CD4-positive, alpha-beta T cell (primary cell): Measurements from ENCODE around the gene TOMM5. TPM values are rescaled to one million over a fixed set of nuclear protein-coding genes. Genes with fewer than 3 reads are reported as not detected.

Experiments used
- ATAC-seq: fragments of 200-7000 bp; cut with Tn5 transposase; one replicate; pipeline ENCODE4 v1.10.0; 2022; ENCODE audit warnings: mild to moderate bottlenecking; ENCODE audit not compliant: poor library complexity
- CTCF ChIA-PET: fragments of 350-600 bp; sonication (Branson Sonifier 250); formaldehyde crosslinking; loops from one replicate; lab custom pipeline; 2021; ENCODE audit warnings: antibody characterized with exemption, inconsistent platforms; lab: Charles Lee
- POLR2A ChIA-PET: fragments of 350-600 bp; sonication (Branson Sonifier 250); formaldehyde crosslinking; loops from one replicate; lab custom pipeline; 2021; ENCODE audit warnings: antibody characterized with exemption, inconsistent platforms; lab: Charles Lee
- DNase-seq, 14 experiments: peaks; one replicate each; pipeline ENCODE4 v3.0.0-alpha.2; 2013 to 2020; ENCODE audit warnings: mixed read lengths in 2 of 14
- H3K27ac ChIP-seq, 2 donors: one replicate each; pipeline versions ENCODE4 v1.5.1 to v1.7.0; 2013; ENCODE audit warnings: low read length in 2 of 2, low read depth in 1 of 2, mild to moderate bottlenecking in 1 of 2
- H3K27me3 ChIP-seq, 2 experiments: 1 replicate in 1 of 2; 2 replicates in 1 of 2; pipeline versions ENCODE4 v1.6.1 to v1.7.0; 2013; ENCODE audit warnings: low read length in 2 of 2, control low read depth in 1 of 2, mild to moderate bottlenecking in 1 of 2, moderate library complexity in 1 of 2; ENCODE audit not compliant: insufficient read depth in 2 of 2, control insufficient read depth in 1 of 2
- H3K36me3 ChIP-seq: one replicate; pipeline ENCODE4 v1.6.1; 2013; ENCODE audit warnings: low read length, control low read depth; ENCODE audit not compliant: insufficient read depth
- H3K4me1 ChIP-seq: one replicate; pipeline ENCODE4 v1.6.1; 2013; ENCODE audit warnings: low read length, control low read depth; ENCODE audit not compliant: insufficient read depth
- H3K4me3 ChIP-seq: one replicate; pipeline ENCODE4 v1.5.1; 2013; ENCODE audit warnings: mild to moderate bottlenecking, low read length, moderate library complexity
- H3K9me3 ChIP-seq, 2 experiments: 1 replicate in 1 of 2; 2 replicates in 1 of 2; pipeline versions ENCODE4 v1.6.1 to v1.7.0; 2013; ENCODE audit warnings: low read length in 2 of 2, mild to moderate bottlenecking in 2 of 2, control low read depth in 1 of 2, moderate library complexity in 1 of 2; ENCODE audit not compliant: control insufficient read depth in 1 of 2, insufficient read depth in 1 of 2
- H3K27ac Mint-ChIP-seq: one replicate; pipeline ENCODE4 v1.8.0; 2020; ENCODE audit warnings: mixed read lengths
- H3K27me3 Mint-ChIP-seq: one replicate; pipeline ENCODE4 v1.8.0; 2021; ENCODE audit warnings: mixed read lengths
- H3K36me3 Mint-ChIP-seq: one replicate; pipeline ENCODE4 v1.8.0; 2021; ENCODE audit warnings: low read depth, mixed read lengths
- H3K4me1 Mint-ChIP-seq: one replicate; pipeline ENCODE4 v1.8.0; 2021; ENCODE audit warnings: low read depth, mixed read lengths
- H3K4me3 Mint-ChIP-seq: one replicate; pipeline ENCODE4 v1.8.0; 2020; ENCODE audit warnings: mild to moderate bottlenecking, mixed read lengths
- H3K9me3 Mint-ChIP-seq: one replicate; pipeline ENCODE4 v1.8.0; 2020; ENCODE audit warnings: mixed read lengths
- intact Hi-C, 2 experiments: fragments of 100-400 bp; cut with DNase I in 1 of 2; cut with micrococcal nuclease in 1 of 2; formaldehyde crosslinking; loops; one replicate each; pipeline versions ENCODE4 v1.15.1 to v1.9.0; 2023 to 2025; cut with DNase I, micrococcal nuclease
- total RNA-seq, 174 experiments: library from RNA in 2 of 174; stranded (reverse) in 2 of 174; gene quantifications; one replicate each; pipeline ENCODE4 v1.2.3 and lab custom pipeline; 2021 to 2026
- TF ChIP-seq, protein P1 (sequence below): fragments of 200-600 bp; IDR thresholded peaks from one replicate; pipeline ENCODE4 v1.8.0; 2022; ENCODE audit warnings: antibody characterized with exemption, mild to moderate bottlenecking

The TOMM5 gene
- total RNA-seq, 2 experiments from 2014 or later = 31.4 to 35.3 TPM

DNA sequence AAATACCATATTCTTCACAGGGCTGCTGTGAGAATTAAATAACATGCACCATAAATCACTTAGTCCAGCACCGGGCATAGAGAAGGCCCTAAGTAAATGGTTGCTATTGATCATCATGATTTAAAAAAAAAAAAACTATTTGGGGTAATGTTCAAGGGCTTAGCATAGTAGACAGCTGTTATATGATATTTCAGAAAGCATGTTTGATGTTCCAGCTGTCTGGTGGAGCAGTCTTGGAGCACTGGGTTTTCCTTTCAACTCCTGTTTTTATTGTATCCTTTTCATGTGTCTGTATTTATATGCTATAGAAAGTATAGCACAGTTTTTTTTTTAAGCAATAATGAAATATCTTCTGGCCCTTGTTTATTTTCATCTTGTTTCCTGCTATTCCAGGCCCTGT is 28.0 kb upstream of the TOMM5 start:
- TF ChIP-seq, protein P1, sequence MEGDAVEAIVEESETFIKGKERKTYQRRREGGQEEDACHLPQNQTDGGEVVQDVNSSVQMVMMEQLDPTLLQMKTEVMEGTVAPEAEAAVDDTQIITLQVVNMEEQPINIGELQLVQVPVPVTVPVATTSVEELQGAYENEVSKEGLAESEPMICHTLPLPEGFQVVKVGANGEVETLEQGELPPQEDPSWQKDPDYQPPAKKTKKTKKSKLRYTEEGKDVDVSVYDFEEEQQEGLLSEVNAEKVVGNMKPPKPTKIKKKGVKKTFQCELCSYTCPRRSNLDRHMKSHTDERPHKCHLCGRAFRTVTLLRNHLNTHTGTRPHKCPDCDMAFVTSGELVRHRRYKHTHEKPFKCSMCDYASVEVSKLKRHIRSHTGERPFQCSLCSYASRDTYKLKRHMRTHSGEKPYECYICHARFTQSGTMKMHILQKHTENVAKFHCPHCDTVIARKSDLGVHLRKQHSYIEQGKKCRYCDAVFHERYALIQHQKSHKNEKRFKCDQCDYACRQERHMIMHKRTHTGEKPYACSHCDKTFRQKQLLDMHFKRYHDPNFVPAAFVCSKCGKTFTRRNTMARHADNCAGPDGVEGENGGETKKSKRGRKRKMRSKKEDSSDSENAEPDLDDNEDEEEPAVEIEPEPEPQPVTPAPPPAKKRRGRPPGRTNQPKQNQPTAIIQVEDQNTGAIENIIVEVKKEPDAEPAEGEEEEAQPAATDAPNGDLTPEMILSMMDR = no peak
- Histone ChIP-seq H3K27me3 (no peaks in the 10 kb centered on the region), H3K9me3 (no peaks in the 10 kb centered on the region), H3K36me3 (no peaks in the 10 kb centered on the region), H3K4me1 (peaks cover 3% of the 10 kb centered on the region), H3K27ac (no peak overlapping the region), H3K4me3 (no peak overlapping the region)
- ATAC-seq (no peak), DNase-seq (no peak)
- Mint-ChIP-seq H3K4me3 (no peak overlapping the region), H3K4me1 (no peaks in the 10 kb centered on the region), H3K27me3 (peaks cover 8% of the 10 kb centered on the region), H3K27ac (no peak overlapping the region), H3K9me3 (no peaks in the 10 kb centered on the region), H3K36me3 (no peaks in the 10 kb centered on the region)
- intact Hi-C loops = no loop called here
- POLR2A ChIA-PET = interaction anchor here (0.6 kb wide), 1 partner anchor 27 kb away, joined by 3 read pairs; no protein-coding TSS in a partner anchor
- CTCF ChIA-PET = no interaction called here

DNA sequence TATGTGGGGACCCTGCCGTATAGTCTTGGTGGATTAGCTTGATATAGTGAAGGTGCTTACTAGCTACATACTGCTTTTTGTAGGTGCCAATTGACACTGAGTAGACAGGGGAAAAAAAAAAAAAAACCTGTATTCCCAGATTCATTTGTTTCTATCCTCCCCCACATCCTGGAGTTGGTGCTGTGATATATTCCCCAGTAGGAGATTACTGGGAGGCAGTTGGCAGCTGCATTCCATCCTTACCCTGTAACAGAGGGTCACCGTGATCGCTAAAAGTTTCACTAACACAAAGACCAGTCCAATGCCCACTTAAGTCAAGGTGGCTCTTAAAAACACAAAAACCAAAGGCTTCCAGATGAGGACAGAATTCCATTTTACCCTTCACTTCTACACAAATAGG is 27.4 kb upstream of the TOMM5 start:
- TF ChIP-seq, protein P1 = no peak
- DNase-seq (no peak), ATAC-seq (no peak)
- peaks cover 3% of the 10 kb centered on the region for H3K4me1 ChIP-seq
- no peak overlapping the region for H3K27ac Mint-ChIP-seq
- ChIA-PET CTCF (no interaction called here), POLR2A (interaction anchor here (0.6 kb wide), 1 partner anchor 28 kb away, joined by 3 read pairs; no protein-coding TSS in a partner anchor)
- no peaks in the 10 kb centered on the region for H3K9me3 ChIP-seq
- H3K9me3 Mint-ChIP-seq = no peaks in the 10 kb centered on the region
- H3K27me3 ChIP-seq = no peaks in the 10 kb centered on the region
- no peak overlapping the region for H3K4me3 Mint-ChIP-seq
- H3K27ac ChIP-seq = no peak overlapping the region
- no peaks in the 10 kb centered on the region for H3K4me1 Mint-ChIP-seq
- H3K36me3 ChIP-seq = no peaks in the 10 kb centered on the region
- H3K27me3 Mint-ChIP-seq = peaks cover 10% of the 10 kb centered on the region
- no peaks in the 10 kb centered on the region for H3K36me3 Mint-ChIP-seq
- intact Hi-C loops = loop anchor here in 1 of 2 experiments (5.0 kb wide), 1 partner anchor 53 kb away; no protein-coding TSS in a partner anchor
- no peak overlapping the region for H3K4me3 ChIP-seq

DNA sequence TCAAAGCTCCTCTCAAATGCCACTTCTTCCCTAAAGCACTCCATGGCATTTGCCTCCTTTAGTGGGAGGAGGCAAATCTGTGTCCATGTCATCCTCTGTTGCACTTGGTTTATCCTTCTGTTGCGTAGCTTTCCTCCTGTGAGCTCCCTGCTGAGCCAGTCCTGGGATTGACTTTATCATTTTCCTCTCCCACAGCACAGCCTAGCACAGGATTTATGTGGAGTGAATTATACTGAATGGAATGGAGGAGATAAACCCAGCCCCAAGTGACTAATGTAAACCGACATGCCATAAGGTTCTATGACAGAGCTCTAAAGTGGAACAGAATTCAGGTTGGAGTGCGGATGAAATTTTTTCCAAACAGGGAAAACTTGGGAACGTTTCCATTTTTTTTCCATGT is 26.4 kb upstream of the TOMM5 start:
- Histone ChIP-seq H3K4me3 (no peak overlapping the region), H3K36me3 (no peaks in the 10 kb centered on the region), H3K9me3 (no peaks in the 10 kb centered on the region), H3K27ac (no peak overlapping the region), H3K27me3 (no peaks in the 10 kb centered on the region), H3K4me1 (peaks cover 3% of the 10 kb centered on the region)
- Mint-ChIP-seq H3K27me3 (peaks cover 10% of the 10 kb centered on the region), H3K9me3 (no peaks in the 10 kb centered on the region), H3K27ac (no peak overlapping the region), H3K36me3 (no peaks in the 10 kb centered on the region), H3K4me1 (no peaks in the 10 kb centered on the region), H3K4me3 (no peak overlapping the region)
- intact Hi-C loops = loop anchor here in 1 of 2 experiments (5.0 kb wide), 1 partner anchor 52 kb away; no protein-coding TSS in a partner anchor
- DNase-seq = no peak
- ATAC-seq = no peak
- CTCF ChIA-PET = no interaction called here
- POLR2A ChIA-PET = no interaction called here
- TF ChIP-seq, protein P1 = no peak
